NT2/D1 (cell line): ENCODE results near the gene PLD1.

Experiments
- DNase-seq: peaks from one replicate; pipeline ENCODE4 v3.0.0-alpha.2; 2011; ENCODE audit warnings: low read depth, low spot score
- H3K27me3 ChIP-seq: 2 replicates; pipeline ENCODE4 v1.6.0; 2011; ENCODE audit warnings: mild to moderate bottlenecking; ENCODE audit not compliant: insufficient read length, insufficient read depth
- H3K36me3 ChIP-seq: 2 replicates; pipeline ENCODE4 v1.6.1; 2011; ENCODE audit warnings: mild to moderate bottlenecking, low read length, mixed read lengths; ENCODE audit not compliant: insufficient read depth, insufficient read length
- H3K4me1 ChIP-seq: 2 replicates; pipeline ENCODE4 v1.5.1; 2011; ENCODE audit not compliant: insufficient read depth, insufficient read length
- H3K4me3 ChIP-seq: 2 replicates; pipeline ENCODE4 v1.5.1; 2011; ENCODE audit warnings: low read depth; ENCODE audit not compliant: insufficient read length
- H3K9ac ChIP-seq: 2 replicates; pipeline ENCODE4 v1.6.0; 2011; ENCODE audit warnings: low read depth; ENCODE audit not compliant: insufficient read length
- H3K9me3 ChIP-seq: 2 replicates; pipeline ENCODE4 v1.5.1; 2011; ENCODE audit warnings: mild to moderate bottlenecking, low read length; ENCODE audit not compliant: insufficient read depth
- SUZ12 ChIP-seq: IDR thresholded peaks from 2 replicates; pipeline ENCODE4 v1.6.1; 2011; ENCODE audit not compliant: insufficient read length, insufficient read depth; ENCODE audit errors: extremely low read depth
- YY1 ChIP-seq: IDR thresholded peaks from 2 replicates; pipeline ENCODE4 v1.6.1; 2011; ENCODE audit not compliant: insufficient read length, insufficient read depth
- ZNF274 ChIP-seq: IDR thresholded peaks from 2 replicates; pipeline ENCODE4 v1.6.1; 2011; ENCODE audit warnings: mild to moderate bottlenecking, low read depth, low read length

PLD1 gene

GRCh38 chr3:171757361-171758034 is 52.8 kb downstream of the PLD1 start:
- no peak for TF ChIP-seq ZNF274
- TF ChIP-seq SUZ12, result no peak
- no peak for TF ChIP-seq YY1
- no peaks in the 10 kb centered on the region for H3K27me3 ChIP-seq
- no peak overlapping the region for H3K9ac ChIP-seq
- no peak for DNase-seq
- H3K4me1 ChIP-seq, result no peaks in the 10 kb centered on the region
- no peaks in the 10 kb centered on the region for H3K9me3 ChIP-seq
- H3K4me3 ChIP-seq, result no peak overlapping the region
- H3K36me3 ChIP-seq, result no peaks in the 10 kb centered on the region

GRCh38 chr3:171755656-171756055 is 54.6 kb downstream of the PLD1 start:
- Histone ChIP-seq H3K9ac (no peak overlapping the region), H3K36me3 (no peaks in the 10 kb centered on the region), H3K4me3 (no peak overlapping the region), H3K4me1 (no peaks in the 10 kb centered on the region), H3K27me3 (no peaks in the 10 kb centered on the region), H3K9me3 (no peaks in the 10 kb centered on the region)
- TF ChIP-seq ZNF274 (no peak), SUZ12 (no peak), YY1 (no peak)
- DNase-seq, result no peak

- Histone ChIP-seq H3K4me3 (no peak overlapping the region), H3K4me1 (no peaks in the 10 kb centered on the region), H3K36me3 (no peaks in the 10 kb centered on the region), H3K9me3 (no peaks in the 10 kb centered on the region), H3K9ac (no peak overlapping the region), H3K27me3 (no peaks in the 10 kb centered on the region)
- DNase-seq, result no peak
- no peak for TF ChIP-seq SUZ12
- TF ChIP-seq YY1, result no peak
- no peak for TF ChIP-seq ZNF274
Observed at GRCh38 chr3:171755015-171755589, 55.2 kb downstream of the PLD1 start.

GRCh38 chr3:171753665-171754408 is 56.4 kb downstream of the PLD1 start:
- Histone ChIP-seq H3K4me1 (no peaks in the 10 kb centered on the region), H3K9ac (no peak overlapping the region), H3K27me3 (no peaks in the 10 kb centered on the region), H3K9me3 (no peaks in the 10 kb centered on the region), H3K36me3 (no peaks in the 10 kb centered on the region), H3K4me3 (no peak overlapping the region)
- TF ChIP-seq YY1, result no peak
- no peak for TF ChIP-seq ZNF274
- no peak for TF ChIP-seq SUZ12
- DNase-seq, result no peak

- H3K4me1 ChIP-seq, result no peaks in the 10 kb centered on the region
- TF ChIP-seq SUZ12 (no peak), YY1 (no peak), ZNF274 (no peak)
- DNase-seq, result no peak
- no peak overlapping the region for H3K9ac ChIP-seq
- no peaks in the 10 kb centered on the region for H3K27me3 ChIP-seq
- H3K4me3 ChIP-seq, result no peak overlapping the region
- no peaks in the 10 kb centered on the region for H3K9me3 ChIP-seq
- H3K36me3 ChIP-seq, result no peaks in the 10 kb centered on the region
Observed at GRCh38 chr3:171753025-171753472, 57.2 kb downstream of the PLD1 start.

GRCh38 chr3:171752329-171752728 is 58.0 kb downstream of the PLD1 start:
- H3K4me1 ChIP-seq, result no peaks in the 10 kb centered on the region
- H3K4me3 ChIP-seq, result no peak overlapping the region
- no peak for TF ChIP-seq YY1
- no peak for TF ChIP-seq SUZ12
- TF ChIP-seq ZNF274, result no peak
- no peaks in the 10 kb centered on the region for H3K27me3 ChIP-seq
- H3K36me3 ChIP-seq, result no peaks in the 10 kb centered on the region
- no peak for DNase-seq
- no peaks in the 10 kb centered on the region for H3K9me3 ChIP-seq
- no peak overlapping the region for H3K9ac ChIP-seq

- no peak for DNase-seq
- H3K4me1 ChIP-seq, result no peaks in the 10 kb centered on the region
- TF ChIP-seq SUZ12, result no peak
- no peak for TF ChIP-seq ZNF274
- TF ChIP-seq YY1, result no peak
- no peak overlapping the region for H3K4me3 ChIP-seq
- peaks cover 22% of the 10 kb centered on the region; the same call in 1 of the 2 replicates for H3K9me3 ChIP-seq
- H3K9ac ChIP-seq, result no peak overlapping the region
- no peaks in the 10 kb centered on the region for H3K27me3 ChIP-seq
- H3K36me3 ChIP-seq, result no peaks in the 10 kb centered on the region
Observed at GRCh38 chr3:171749124-171749523, 61.2 kb downstream of the PLD1 start.
